Activated CD8-positive, alpha-beta memory T cell treated with anti-CD3 and anti-CD28 coated beads, Interleukin-2, amount 50 U/mL, for 1 hour (primary cell): ENCODE data around the gene AUTS2.

Experiments
- DNase-seq: peaks from one replicate; pipeline ENCODE4 v3.0.0-alpha.2; 2020; ENCODE audit errors: extremely low read depth

AUTS2 gene

DNA sequence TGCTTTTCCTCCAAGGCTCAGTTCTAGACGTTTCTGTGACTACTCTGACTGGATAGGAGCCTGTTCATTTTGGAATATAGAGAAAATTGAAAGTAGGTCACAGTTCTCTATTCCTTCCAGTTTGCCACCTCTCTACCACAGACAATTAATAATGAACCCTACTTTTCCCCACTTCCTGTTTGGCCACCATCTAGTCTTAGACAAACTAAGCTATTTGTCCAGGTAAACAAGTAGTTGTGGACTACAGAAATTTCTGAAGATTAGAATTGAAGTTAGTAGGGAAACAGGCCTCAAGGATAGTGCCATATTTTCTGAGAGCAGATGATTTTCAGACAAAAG is 87.0 kb downstream of the AUTS2 start:
- DNase-seq, result no peak

GRCh38 chr7:69686366-69686765 is 88.1 kb downstream of the AUTS2 start:
- DNase-seq, result no peak

DNA sequence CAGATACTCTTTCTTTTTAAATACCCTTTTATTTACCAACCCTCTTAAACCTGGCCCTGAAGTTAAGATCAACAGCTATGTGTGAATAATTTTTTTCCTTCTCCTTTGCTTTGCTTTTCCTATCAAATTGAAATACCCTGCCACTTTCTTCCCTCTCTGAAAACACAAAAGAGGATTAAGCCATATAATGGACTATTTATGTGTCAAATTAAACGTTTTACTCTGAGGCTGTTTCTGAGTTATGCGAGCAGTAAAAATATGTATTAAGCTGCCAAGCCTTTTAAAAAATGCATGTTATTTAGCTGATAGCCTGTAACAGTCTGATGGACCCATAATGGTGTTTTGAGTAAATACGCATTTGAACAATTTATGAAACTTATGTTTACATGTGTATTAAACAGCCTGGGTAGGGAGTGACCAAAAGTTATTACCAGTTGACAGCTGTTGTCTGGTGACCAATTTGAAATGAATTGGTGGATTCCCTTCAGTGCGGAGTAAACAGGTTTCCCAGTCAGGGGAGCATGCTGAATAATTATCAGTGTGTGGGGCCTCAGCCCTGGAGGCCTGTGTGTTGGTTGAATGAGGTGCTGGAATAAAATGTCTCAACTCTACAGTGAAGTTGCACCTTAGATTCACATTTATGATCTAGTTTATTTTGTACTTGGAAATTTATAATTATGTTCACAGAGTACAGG is 89.6 kb downstream of the AUTS2 start:
- DNase-seq, result no peak

- no peak for DNase-seq
These were observed 92.1 kb downstream of the AUTS2 start for GRCh38 chr7:69690329-69690728.

DNA sequence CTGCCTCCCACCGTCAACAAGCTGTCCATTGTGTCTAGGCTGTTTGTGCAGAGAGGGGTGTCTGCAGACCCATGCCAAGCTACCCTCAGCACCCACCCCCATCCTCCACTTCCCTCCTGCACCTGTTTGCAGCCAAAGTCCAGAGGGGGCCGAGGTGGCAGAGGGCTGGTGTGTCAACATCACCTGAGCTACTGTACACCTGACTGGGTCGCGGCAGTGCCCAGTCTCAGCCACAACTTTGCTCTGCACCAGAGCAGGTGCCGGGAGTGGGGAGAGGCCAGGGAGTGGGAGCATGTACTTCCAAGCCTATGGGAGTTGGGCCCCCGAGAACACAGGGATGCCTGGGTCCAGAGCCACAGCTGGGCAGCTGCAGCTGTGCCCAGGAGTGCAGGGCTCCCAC is 93.1 kb downstream of the AUTS2 start:
- DNase-seq, result no peak

DNA sequence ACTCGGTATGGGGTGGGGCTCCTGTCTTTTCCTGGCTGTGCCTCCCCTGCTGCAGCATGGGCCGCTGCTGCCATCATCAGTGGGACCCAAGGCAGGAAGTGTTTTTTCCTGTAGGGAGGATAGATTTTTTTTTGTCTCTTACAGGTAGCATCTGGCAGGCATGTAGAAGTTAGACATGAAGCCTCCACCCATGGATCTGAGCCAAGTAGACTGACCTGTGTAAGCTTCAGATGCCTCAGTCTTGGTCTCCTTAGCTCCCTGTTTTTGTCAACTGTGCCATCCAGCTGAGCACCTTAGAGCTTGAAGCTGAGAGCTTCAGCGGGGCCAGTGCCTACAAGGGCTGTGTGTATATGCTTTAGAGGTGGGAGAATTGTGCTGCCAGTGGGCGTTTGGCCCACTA is 93.5 kb downstream of the AUTS2 start:
- no peak for DNase-seq

GRCh38 chr7:69692611-69693010 is 94.3 kb downstream of the AUTS2 start:
- no peak for DNase-seq

DNA sequence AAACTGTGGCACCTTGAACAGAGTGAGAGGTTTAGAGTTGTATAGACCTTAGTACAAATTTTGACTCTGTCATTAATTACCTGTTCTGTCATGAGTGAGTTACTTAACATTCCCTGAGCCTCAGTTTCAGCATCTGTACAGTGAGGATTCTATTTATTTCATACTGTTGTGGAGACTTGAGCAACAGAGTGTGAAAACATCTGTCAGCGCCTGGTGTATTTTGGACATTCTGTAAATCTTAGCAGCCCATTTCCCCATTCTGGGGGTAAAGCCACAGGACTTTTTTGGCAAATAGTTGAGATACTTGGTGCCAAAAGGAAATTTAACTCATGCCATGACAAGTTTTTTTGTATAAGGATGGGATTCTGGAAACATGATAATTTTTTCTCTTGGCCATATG is 94.8 kb downstream of the AUTS2 start:
- no peak for DNase-seq

GRCh38 chr7:69696054-69696591 is 97.8 kb downstream of the AUTS2 start:
- DNase-seq, result no peak

DNA sequence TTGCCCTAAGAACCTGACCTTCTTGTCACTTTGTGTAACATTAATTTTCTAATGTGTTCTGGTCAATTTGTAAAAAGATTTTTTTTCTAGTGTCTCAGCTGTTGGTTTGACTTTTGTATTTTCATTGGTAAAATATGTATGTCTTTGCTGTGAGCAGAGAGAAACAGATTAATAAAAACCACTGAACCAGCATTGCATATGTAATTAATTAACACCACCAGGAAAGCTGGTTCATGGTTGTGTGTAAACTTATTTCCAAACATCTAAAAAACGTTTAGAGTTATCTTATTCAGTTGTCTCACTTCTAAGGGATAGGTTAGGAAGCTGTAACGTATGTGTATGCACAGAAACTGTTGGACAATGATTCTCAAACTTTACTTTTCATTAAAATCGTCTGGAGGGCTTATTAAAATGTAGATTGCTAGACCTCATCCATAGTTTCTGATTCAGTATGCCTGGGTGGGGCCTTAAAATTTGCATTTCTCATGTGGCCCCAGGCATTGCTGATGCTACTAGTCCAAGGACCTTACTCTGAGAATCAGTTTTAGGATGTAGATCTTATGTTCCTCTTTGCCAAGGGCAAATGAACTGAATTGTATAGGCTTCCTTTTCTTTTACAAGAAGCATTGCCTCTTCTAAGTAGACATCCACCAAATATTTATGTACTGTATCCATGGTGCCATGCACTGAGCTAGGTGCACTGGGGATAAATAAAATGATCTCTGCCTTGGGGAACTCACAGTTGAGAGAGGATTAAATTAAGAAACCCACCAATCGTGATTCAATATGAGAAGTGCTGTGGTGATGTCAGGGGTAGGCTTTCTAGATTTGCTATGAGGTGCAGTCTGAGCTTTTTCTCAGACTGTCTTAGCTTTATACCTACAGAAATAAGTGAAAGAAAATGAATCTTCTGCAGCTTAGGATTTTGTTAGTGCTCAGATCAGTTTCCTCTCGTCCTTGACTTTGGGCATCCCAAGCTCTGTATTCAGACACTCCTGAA is 98.7 kb downstream of the AUTS2 start:
- no peak for DNase-seq

DNA sequence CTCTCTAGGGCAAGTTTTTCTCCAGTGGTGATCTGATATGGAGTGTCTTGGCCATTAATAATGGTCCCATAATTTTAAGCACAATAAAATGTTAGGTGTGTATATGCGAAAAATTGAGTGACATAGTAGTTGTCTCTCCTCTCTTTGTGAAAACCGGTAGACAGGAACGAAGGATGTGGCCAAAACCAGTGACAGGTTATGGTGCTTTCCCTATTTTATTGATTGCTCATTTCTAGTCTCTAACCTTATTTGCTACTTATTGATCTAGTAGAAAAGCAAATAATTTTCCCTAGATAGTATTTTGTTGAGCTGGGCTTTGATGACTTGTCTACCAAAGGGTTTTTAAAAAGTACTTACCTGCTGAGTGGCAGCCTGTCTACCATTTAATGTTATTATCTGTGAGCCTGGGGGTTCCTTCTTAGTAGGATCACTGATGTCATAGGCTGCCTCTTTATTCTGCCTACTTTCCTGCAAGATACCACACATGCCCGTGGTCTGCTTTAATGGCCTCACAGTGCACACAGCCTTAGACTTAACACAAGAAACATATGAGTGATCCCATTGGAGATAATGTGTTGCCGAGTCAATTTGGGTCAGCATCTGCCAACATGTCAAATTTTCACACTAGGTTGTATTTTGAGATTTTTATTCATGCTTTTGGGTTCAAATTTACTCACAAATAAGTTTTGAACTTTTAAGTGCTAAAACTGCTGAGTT is 100.0 kb downstream of the AUTS2 start:
- no peak for DNase-seq

DNA sequence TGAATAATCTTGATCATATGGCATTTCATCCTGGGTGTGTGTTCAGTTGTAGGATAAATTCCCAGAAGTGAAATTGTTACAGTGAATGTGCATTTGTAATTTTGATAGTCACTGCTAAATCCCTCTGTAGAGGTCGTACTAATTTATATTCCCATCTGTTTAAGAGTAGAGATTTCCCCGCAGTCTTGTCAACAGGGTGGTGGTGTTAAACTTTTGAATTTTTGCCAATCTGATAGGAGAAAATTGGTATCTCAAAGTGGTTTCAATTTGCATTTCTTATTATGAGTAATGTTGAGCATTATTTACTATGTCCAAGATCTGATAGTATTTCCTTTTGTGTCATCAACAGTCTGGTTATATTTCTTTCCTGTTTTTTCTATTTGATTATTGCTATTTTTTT is 101.7 kb downstream of the AUTS2 start:
- DNase-seq, result no peak

DNA sequence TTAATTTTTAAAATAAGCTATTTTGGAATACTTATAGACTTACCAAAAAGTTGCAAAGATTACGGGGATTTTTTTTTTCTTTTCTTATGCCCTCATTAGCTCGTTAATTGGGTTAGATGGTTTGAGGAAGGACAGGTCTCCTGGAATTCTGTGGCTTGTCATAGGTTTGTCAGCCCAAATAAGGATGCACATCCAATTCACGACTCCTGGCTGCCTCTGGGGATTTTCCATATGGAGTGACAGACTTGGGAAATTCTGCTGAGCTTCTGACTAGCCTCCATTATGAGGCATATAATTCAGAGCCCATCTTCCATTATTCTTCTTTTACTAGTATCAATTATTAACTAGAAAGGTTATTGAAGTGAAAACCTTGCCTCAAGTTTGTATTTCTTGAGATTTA is 102.1 kb downstream of the AUTS2 start:
- no peak for DNase-seq

DNA sequence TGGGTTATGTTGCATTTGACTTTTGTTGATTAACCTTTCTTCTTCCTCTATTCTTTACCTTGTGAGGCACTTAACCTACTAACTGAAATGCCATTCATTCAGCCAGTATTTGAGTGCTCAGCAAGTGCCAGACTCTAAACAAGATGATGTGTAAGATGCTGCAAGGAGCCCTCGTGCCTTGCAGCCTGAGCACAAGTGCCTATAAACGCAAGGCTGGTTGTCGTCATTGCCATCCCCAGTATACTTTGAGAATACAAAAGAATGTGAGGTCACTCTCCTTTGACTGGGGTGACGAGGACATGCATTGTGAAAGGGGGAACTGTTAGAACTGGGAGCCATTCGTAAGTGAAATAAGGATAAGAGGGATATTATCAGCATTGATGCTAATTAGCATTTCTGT is 103.0 kb downstream of the AUTS2 start:
- DNase-seq, result no peak

DNA sequence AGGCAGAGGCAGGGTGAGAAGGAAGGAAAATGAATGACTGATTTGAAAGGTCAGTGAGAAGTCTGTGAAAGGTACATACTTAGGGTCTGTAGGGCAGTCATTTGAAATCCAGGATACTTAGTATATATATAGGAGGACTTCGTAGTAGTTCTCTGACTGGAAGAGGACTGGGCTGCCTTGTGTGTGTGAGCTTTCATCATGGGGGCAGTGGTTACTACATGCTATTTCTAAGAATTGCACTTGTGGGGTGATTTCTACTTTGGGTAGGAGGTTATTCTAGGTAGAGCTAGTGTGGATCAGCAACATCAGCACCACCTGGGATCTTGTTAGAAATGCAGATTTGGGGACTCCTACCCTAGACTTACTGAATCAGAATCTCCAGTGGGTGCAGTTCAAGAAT is 104.1 kb downstream of the AUTS2 start:
- DNase-seq, result no peak

- DNase-seq, result no peak
These were observed 104.8 kb downstream of the AUTS2 start for GRCh38 chr7:69703099-69703498.

DNA sequence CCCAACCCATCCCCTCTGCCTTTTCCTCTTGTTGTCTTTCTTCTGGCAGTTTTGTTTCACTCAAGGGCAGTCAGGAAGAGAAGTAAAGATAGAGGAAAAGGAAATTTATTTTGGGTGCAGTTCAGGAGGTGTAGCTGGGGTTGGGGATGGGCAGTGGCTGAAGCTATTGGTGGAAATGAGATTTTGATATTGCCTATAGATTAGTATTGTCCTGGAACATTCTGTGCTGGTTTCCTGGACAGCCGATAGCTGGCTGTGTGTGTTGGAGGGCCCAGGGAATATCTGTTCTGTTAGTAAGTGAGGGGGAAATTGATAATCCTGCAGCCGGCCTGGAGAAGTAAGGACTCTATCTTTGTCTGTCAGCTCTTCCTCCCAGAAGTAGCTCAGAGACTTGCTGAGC is 107.8 kb downstream of the AUTS2 start:
- DNase-seq, result no peak

DNA sequence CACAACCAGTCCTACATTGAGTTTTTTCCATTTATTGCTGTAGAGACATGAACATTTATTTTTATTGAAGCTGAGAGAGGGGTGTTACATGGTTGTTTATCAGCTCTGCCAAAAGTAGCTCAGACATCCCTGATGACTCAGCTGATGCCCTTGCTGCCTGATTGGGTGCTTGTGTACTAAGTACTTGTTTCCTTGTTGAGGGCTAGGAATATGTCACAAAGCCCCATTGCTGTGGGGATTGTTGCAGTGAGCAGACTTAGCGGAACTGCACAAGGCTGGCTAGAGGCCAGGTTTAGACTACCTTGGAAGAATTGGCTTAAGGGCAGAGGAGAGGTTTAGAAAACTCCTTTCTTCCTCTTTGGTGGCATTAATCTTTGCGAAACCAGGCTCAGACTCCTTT is 110.6 kb downstream of the AUTS2 start:
- no peak for DNase-seq

DNA sequence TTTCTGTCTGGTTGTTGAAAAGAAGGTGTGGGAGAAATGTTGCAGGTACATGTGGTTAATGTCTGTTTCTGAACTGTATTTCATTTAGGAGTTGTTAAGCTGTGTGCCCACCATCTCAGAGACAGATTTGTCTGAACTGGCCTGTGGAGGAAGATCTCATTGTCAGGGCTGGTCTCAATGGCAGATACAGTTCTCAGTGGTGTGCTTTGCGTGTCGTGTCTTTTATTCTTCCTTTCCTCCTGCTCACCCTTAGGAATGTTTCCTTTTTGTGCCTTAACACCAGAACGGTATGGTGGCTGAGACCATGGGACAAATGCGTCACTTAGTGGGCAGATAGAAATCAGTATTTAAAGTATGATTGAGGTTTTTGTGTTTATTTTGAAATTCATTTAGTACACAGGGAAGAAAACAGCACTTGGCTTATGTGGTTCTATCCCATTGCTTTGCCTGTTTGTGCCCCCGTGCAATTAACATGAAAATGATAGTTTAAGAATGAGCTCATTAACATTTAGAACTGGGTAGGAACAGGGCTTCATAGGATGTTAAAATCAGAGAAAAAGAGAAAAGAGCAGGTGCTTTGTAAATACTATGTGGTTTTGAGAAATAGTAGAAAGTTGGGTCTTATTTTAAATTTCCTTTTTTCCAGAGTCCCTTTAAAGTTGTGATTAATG is 112.6 kb downstream of the AUTS2 start:
- no peak for DNase-seq

GRCh38 chr7:69714886-69715576 is 116.8 kb downstream of the AUTS2 start:
- DNase-seq, result no peak

DNA sequence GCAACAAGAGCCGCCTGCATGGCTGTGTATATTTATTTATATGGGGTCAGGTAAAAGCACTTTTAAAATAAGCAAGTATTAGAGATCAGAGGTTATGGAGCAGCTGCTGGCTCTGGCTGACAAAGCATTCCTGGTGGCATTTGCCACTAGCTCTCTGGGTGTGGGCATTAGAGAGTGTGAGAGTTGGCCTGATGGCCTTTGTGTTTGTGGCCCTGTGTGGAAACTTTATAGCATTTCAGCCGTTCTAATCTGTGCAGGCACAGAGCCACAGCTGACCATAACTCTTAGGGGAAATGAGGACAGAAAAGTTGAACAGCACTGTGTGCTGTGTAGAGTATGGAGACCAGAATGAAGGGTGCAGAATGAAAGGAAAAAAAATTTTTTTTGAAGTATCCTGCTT is 118.9 kb downstream of the AUTS2 start:
- DNase-seq, result no peak
